GM21576 (cell line): ENCODE results near the gene AKAIN1.

Source experiments
- ATAC-seq: cut with Tn5 transposase; IDR thresholded peaks from one replicate; pipeline ENCODE4 v1.9.1; 2021; ENCODE audit warnings: mild to moderate bottlenecking, moderate library complexity; ENCODE audit not compliant: unreplicated experiment

AKAIN1 gene, protein sequence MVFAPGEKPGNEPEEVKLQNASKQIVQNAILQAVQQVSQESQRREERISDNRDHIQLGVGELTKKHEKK

DNA sequence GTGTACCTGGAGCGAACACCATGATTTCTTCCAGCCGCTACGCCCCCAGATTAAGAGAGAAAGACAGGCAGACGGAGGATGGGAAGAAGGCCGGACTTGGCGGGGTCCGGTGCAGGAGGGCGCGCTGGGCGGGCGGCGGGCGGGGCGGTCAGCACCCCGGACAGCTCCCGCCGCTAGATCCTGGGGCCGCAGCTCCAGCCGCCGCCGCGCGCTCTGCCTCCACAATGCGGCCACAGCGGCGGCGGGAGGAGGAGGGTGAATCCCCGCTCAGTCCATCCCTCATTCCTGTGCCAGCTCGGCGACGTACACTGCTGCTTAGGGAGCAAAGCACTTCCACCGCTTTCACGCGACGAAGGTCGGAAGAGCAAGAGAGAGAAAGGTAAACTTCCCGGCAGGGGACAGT, at the start of gene AKAIN1:
Gene AKAIN1 (minus strand): TSS at position 226 of the 403 bp plus-strand sequence. CDS start 204 bp downstream, at position 22.
- no peak for ATAC-seq

DNA sequence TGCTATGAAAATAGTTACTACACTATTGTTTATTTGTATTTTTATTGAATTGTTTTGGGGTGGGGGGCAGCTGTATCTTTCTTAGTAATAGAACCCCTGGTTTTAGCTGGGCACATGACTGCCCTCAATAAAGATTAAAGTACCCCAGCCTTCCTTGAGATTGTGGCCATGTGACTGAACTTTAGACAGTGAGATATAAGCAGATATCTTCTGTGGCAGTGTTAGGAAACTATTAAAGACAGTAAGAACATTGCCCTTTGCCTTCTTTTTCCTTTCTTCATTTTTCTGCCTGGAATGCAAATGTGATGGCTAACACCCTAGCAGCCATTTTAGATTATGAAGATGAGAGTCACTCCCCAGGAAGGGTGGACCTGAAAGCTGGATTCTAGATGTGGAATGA, 47.9 kb upstream of the AKAIN1 start:
- ATAC-seq, result no peak

DNA sequence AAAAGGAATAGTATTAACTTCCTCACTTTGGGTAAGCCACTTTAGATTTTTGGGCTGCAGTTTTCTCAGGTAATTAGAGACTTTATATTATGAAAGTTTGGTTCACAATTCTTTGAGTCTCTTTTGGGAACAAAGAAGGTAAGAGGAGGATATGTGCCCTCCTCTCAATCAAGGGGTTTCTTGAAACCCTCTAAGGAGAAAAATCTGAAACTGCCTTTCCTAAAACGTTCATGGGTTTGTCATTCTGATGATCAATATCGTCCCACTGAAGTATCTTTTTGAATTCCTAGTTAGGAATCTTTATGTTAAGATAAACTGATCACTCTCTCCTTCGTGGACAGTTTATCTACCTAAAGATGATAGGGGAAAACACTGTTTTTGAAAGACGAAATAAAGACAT, 42.4 kb upstream of the AKAIN1 start:
- no peak for ATAC-seq

DNA sequence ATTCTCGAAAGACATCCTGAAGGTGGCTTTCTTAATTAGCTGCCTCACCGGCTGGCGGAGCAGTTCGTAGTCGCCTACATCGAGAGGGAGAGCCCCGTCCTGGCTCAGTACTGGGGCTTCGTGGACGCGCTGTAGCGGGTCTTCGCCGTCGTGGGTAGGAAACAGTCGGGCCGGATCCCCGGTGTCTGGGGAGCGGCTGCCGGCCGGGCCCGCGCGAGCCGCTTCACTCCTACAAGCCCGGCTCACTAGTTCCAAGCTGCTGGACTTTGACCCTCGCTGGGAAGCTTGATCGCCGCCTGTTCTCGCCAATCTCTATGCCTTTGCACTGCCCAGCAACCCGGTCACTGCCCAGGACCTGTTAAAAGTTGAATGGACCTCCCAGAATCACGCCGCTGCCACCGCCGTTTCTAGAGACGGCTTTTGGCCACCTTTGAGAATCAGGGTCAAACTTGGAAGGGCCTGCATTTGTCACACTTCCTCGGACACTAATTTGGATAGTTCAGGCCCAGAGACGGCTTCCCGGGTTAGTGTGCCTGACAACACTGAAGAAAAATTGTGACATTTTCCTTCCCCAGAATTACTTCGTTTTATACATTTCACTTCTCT, 41.4 kb upstream of the AKAIN1 start:
- peak; percentile 42 for ATAC-seq

DNA sequence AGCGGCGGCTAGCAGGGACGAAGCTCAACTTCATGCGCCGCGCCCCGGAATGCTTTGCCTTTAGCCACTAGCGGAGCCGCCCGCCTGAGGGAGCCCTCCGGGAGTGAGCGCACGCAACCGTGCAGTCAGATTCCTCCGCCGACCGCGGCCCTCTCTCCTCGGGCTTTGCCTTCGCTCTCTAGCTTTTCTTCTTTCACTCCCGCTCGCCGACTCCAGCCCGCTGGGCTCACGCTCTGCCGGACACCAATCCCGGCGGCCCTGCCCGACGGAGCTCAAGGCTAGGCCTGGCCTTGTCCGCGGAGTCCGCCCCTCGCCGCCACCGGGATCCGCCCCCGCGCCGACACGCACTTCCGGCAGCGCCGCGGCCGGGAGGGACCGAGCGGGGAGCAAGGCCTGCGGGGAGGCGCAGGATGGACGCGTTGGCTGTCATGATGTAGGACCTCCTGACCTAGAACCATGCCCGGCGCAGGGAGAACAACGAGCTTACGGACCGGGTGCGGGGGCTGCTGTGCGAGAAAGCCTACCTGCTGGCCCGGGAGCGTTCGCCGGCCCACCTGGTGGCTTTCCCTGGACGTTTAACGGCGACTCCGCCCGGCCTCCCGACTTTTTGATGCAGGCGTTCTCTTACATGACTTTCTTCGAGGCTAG, 40.8 kb upstream of the AKAIN1 start:
- peak; percentile 89 for ATAC-seq

DNA sequence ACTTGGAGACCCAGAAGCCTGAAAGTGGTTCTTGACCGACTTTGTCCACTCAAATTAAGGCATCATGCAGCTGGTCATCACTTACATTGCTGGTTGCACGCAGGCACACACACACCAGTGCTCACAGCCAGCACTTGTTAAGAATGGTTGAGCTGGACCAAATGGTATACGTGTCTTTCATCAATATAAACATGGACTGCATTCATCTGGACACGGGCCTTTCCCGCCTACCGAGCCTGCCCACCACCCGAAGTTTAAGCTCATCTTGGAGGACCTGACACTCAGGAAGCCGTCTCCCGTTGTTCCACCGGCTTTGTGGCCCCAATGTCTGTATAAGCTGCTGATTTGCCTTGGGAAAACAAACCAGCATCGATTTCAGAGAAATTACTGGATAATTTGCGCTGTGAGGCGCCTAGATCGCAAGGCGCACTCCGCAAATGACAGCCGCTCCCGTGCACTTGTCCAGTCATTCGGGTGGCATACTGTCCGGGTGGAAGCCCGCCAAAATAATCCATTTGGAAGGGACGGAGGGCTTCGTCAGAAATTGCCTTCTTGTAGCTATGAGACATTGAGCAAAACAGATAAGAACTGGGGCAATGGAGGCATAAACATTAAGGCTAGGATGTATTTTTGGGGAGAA, 40.1 kb upstream of the AKAIN1 start:
- ATAC-seq, result peak; percentile 33

DNA sequence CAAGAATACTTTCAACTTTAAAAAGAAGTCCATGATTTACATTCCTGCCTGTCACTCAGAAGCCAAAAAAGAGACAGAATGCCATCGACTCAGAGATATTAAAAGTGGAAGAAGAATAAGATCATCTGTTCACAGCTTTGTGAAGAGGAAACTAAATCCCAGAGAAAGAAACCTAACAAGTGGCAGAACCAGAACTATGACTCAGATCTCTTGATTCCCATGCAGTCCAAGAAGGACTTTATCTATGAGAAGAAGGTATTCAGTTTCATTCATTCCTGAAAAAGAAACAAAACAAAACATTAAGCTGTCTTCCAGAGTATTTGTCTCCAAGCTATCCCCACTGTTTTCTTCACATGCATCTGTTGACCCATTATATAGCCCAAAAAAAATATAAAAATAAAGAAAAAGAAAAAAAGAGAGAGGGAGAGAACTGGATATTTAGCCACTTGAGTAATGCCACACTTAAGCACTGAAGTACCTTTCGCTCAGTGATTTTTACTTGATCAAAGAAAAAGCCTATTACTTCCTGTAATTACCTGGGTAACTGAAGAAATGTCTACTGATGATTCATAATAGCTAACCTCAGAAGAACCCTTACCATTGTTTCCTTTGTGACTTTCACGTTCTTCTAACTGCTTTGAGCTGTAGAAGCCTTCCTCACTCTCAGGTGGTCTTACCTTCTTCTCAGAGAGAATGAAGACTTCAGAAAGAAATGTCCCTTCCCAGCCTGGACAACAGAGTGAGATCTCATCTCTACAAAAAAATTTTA, 17.7 kb upstream of the AKAIN1 start:
- ATAC-seq, result no peak

DNA sequence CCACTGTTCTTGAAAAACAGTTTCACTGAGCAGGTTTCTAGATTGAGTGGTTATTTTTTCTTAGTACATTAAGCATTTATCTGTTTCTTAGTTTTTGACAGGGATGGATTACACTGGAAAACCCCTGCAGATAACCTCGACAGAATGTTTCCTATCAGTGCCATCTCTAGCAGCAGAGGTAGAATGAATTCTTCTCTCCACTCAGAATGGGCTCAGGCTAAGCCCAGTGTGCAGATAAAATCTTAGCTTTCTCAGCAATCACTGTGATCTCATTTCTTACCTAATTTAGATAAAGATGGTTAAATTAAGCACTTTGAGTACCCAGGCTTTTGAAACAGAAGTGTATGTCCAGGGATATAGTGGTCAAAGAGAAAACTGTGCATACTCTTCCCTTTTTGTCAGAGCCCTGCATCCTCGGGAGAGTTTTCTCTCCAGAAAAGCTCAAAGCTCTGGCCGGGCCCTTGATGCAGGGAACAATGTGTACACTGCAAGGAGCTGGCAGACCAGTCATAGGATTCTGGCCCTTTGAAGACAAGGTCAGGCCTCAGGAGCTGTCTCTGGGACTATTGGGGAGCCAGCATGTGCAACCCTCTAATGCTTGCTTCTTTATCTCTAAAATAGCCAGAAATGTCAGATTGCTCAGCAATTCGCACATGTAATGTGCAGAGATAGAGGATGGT, 10.6 kb upstream of the AKAIN1 start:
- no peak for ATAC-seq

DNA sequence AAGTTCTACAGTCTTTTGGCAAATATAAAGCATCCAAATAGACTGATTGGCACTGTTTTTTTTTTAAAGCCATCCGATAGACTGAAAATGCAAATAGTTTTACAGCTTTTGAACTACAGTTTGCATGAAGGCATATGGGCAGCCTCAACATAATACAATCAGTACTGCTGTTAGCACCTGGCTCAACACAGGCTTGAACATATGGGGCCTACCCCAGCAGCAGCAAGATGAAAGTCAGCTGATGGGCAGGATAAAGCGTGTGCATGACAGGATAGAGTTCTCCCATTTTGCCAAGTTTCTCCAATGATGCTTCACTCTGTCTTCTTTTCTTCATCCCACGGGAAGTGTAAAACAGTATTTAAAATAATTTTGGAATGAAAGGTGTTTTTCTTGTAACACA, 1.3 kb upstream of the AKAIN1 start:
- no peak for ATAC-seq

DNA sequence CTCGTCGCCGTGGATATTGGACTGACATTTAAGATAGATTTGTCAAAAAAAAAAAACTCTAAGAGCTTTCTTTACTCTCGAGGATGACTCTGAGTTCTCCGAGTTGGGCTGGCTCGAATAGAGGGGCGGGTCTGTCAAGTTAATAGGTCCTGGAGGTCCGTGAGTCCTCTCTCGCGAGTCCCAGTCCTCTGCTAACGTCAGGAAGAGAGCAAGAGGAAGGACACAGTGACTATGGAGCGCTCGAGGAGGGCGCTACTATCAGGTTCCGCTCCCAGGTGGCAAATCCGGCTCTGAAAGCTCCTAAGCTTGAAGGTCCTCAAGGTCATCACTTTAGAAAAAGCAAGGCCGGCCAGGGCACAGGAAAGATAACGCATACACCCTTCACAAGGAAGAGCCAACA, 404 bp upstream of the AKAIN1 start:
- ATAC-seq, result no peak

DNA sequence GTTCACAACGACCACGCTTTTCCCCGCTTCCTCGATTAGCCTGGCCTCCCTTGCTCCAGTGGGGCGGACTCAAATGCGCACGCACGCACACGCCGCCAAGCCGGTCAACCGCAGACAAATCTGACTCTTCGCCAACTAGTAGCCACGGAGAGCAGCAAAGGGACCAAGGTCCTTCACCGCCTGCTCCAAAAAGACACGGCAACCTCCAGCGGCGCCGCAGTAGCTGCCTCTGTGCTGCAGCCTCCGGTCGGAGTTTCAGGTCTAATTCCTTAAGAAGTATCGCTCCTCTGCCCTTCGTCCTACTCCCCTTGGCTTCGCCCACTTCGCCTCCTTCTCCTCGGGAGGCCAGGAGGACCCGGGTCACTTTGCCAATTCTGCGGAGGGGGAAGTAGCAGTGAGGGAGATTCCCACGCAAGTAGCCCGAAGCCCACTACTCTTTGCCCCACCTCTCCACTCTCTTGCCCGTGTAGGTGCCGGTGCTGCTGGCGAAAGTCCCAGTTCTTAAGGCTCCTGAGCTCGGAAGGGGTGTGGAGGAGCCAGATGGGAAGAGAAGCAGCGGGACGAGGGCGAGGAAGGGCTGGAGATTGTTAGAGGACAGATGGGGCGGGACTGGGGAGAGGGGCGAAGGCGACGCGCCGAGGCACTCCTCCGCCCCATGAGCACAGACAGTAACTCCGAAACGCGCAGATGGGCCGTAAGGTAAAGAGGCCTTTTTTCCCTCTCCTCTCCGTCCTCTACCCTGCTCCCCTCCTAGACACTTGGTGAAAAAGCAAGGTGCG, 615 bp downstream of the AKAIN1 start:
- ATAC-seq, result no peak

DNA sequence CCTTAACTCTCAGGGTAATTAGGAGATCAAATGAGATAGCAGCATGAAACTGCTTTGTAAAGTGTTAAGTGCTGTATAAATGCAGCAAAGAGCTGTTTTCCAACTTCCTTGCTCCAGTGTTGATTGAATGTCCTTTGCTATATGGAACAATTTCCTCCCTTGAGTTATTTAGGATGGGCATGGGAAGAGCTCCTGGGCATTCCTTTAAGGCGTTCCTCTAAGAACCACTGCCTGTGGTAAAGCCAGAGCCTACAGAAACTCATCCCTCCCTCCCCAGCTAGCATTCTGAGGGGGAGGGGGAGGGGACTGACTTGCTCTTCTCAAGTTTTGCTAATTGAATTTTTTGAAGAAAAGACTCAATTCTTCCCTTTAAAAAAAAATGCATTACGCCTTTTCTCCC, 1.4 kb downstream of the AKAIN1 start:
- ATAC-seq, result no peak

DNA sequence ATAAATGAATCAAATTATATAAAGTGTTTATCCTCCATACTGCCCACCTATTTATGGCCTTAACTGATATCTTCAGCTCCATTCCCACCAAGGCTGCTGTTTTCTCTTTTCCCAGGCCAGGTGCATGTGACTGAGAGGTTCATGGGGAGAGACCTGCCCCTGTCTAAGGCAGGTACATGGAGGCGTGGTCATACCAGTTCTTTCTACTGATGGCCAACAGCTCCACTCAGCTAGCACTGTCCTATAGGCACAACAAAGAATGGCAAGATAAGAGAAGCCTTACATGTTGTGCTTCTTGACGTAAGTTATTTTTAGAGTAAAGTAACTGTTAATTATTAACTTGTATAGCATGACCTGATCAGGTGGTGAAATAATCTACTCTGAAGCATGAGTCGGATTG, 16.8 kb downstream of the AKAIN1 start:
- no peak for ATAC-seq

DNA sequence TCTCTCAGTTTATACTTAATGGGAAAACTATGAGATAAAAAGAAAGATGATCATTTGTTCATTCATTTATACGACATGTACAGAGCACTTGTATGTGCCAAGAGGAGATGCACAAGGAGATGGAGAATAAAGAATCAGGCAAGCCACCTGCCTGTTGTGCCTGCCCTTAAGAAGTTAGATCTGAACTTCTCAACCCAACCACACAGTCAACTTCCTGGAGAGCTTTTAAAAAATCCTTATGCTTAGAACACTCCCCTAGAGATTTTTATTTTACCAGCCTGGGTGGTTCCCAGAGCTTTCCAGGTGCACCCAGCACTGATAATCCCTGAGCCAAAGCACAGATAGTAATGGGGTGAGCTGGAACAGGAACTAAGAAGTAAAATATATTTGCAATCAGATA, 18.5 kb downstream of the AKAIN1 start:
- no peak for ATAC-seq

DNA sequence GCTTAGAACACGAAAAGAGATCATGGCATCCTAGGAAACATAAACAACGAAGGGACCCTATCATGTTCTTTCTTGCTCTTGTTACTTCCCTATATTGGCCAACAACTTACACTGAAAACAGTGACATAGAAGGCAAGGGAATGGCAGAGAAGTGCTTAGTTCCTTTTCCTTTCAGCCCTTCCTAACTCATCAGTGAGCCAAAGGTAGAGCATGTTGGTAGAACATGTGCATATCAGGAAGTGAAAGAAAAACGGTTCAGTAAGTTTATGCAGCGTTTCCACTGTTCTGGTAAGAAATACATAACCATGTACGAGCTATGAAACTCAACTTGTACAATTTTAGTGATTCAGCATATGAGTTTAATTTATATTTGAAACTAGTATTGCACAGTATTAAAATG, 21.7 kb downstream of the AKAIN1 start:
- peak; percentile 79 for ATAC-seq

DNA sequence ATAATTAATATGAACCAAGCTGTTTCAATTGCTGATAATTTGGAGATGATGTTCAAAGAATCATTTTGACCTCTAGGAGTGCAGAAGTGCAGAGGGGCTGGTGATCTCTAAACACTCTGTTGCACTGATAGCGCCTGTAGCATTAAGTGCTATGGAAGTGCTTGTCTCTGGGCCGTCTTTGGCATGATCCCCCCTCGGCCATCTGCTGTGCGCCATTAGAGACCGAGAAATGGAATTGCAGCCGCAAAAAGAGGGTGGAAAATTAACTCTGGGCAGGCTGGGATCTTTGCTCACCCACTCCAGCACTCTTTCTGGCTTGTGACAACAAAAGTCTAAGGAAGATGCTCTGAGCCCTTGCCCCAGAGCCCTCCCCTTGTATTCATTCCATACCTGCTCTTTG, 23.4 kb downstream of the AKAIN1 start:
- no peak for ATAC-seq

DNA sequence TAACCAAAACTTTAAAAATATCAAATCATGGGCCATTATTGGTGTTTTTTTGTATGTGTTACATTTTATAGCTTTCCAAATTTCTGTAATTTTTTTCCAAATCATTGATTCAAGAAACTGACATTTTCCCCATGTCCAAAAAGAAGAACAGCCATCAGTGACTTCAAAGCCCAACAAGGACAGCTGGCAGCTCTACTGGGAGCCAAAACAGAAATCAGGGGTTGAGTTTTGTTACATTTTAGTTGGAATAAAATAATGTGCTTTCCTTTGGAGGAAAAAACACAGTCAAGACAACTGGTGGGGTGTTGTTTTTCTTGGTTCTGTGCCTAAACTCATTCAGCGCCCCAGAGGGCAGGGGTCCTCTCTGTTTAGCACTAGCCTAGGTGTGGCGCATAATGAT, 23.8 kb downstream of the AKAIN1 start:
- ATAC-seq, result no peak

DNA sequence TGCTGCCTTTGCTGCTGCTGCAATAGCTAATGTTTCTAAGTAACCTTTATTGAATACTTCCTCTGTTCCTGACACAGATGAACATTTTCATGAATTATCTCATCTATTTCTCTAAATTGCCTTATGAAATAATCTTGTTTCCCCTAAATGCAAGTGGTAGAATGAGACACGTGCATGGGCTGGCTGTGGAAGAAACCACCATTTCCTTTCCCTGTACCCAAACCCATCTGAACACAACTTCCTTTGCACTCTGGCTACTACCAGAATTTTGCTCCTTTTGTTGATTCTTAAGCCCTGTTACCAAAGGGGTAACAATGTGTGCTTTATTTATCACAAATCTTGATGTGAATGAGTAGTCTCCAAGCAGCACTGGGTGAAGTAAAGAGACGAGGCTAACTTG, 29.2 kb downstream of the AKAIN1 start:
- ATAC-seq, result no peak

DNA sequence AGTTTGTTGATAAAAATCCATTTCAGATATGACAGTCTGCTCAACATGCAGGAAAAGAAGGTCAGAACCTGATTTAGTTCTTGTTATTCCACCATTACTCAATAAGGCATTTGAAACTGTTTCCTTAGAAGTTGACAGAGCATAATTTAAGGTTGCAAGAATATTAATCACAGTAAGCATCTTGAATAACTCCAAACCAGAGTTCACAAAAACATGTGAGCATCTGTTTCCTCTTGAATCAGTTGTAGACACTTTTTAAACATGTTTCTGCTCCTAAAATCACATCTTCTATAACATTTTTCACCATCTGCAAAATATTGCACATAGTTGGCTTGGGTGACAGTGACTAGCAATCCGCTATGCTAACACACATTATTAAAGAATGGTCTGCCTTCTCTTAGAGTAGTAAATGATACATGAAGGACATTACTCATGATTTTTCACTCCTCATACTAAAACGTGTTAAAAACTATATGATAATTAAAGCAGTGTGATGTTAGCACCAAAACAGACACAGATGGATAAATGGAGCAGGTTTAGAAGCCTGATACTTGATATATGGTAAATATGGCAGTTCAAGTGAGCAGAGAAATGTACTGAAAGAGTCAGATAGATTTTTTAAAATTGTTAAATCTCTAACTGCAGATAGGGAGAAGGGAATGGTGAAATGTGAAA, 30.3 kb downstream of the AKAIN1 start:
- no peak for ATAC-seq

DNA sequence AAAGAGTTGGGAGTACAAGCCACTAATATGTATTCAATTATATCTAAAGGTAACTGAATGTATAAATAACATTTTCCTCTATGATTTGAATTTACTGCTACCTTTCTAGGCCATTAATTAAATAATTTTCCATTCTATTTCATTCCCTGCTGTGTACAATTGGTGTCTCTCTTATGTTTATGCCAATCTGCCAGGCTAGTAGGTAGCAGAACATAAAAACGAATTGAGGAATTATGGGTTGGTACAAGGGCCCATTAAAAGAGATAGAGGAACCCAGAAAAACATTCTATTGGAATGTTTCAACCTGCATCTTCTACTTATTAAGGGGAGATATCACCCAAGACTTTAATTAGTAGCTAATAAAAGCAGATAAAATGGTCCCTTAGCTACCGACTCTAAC, 32.2 kb downstream of the AKAIN1 start:
- no peak for ATAC-seq
